Gastrocnemius medialis (tissue), 4 donors: ENCODE data around the gene ERRFI1. TPM values are rescaled to one million over a fixed set of nuclear protein-coding genes. Genes with fewer than 3 reads are reported as not detected.
A peak's percentile ranks its signal among the peaks of the same experiment; 100 is the strongest.

Experiments
- ATAC-seq, 2 donors: fragments of 150-250 bp; one replicate each; pipeline ENCODE4 v1.9.1; 2016
- DNase-seq, 2 donors: peaks; one replicate each; pipeline ENCODE4 v3.0.0-alpha.2; 2019
- H3K27ac ChIP-seq, 4 donors: fragments of 200-600 bp; sonication (generic); 1 replicate in 1 of 4; 2 replicates in 3 of 4; pipeline ENCODE4 v1.5.1; 2016 to 2018; ENCODE audit warnings: mild to moderate bottlenecking in 2 of 4, moderate library complexity in 1 of 4
- H3K27me3 ChIP-seq, 3 donors: fragments of 200-600 bp; sonication (generic) in 2 of 3; 1 replicate in 1 of 3; 2 replicates in 2 of 3; pipeline versions ENCODE4 v1.5.1 to v1.6.0; 2016 to 2019; ENCODE audit warnings: mild to moderate bottlenecking in 1 of 3, moderate library complexity in 1 of 3
- H3K36me3 ChIP-seq, 2 donors: fragments of 200-600 bp; sonication (generic) in 1 of 2; one replicate each; pipeline ENCODE4 v1.5.1; 2017 to 2018
- H3K4me1 ChIP-seq, 2 donors: fragments of 200-600 bp; sonication (generic) in 1 of 2; one replicate each; pipeline ENCODE4 v1.5.1; 2016 to 2017; ENCODE audit warnings: mild to moderate bottlenecking in 2 of 2
- H3K4me3 ChIP-seq, 4 donors: fragments of 200-600 bp; sonication (generic) in 3 of 4; 1 replicate in 1 of 4; 2 replicates in 3 of 4; pipeline ENCODE4 v1.5.1; 2016 to 2019; ENCODE audit warnings: mild to moderate bottlenecking in 2 of 4
- H3K9me3 ChIP-seq, 3 donors: fragments of 200-600 bp; sonication (generic) in 2 of 3; 1 replicate in 1 of 3; 2 replicates in 2 of 3; pipeline ENCODE4 v1.5.1; 2016 to 2019
- CTCF ChIP-seq, 5 experiments: fragments of 450-650 bp in 3 of 5; fragments of 200-600 bp in 2 of 5; sonication (generic) in 2 of 5; IDR thresholded peaks in 4 of 5; conservative IDR thresholded peaks in 1 of 5; 1 replicate in 4 of 5; 2 replicates in 1 of 5; pipeline ENCODE4 v1.5.1; 2016 to 2019; ENCODE audit warnings: antibody characterized with exemption in 5 of 5, mild to moderate bottlenecking in 3 of 5, moderate library complexity in 3 of 5
- POLR2A ChIP-seq, 2 donors: fragments of 450-650 bp; IDR thresholded peaks; one replicate each; pipeline ENCODE4 v1.6.1; 2017; ENCODE audit warnings: antibody characterized with exemption in 2 of 2, mild to moderate bottlenecking in 2 of 2, moderate library complexity in 2 of 2
- in situ Hi-C, 4 donors: fragments of 200-750 bp; cut with MboI; loops; one replicate each; pipeline versions ENCODE4 v1.15.0 to v1.8.0; 2017; ENCODE audit warnings: low sequenced_read_pairs in 4 of 4
- intact Hi-C: fragments of 100-400 bp; cut with DNase I; formaldehyde crosslinking; loops from one replicate; pipeline ENCODE4 v1.15.1; 2023; ENCODE audit warnings: low total_unique reads
- total RNA-seq, 4 donors: library from RNA; depleted of rRNA; stranded (reverse); fragments of >200 nt; gene quantifications; one replicate each; pipeline versions ENCODE4 v1.1.0 to v1.2.3, GENCODE V29; 2016

Gene ERRFI1
- total RNA-seq, 4 donors from 2014 or later = 184 to 644 (median 448) TPM

DNA sequence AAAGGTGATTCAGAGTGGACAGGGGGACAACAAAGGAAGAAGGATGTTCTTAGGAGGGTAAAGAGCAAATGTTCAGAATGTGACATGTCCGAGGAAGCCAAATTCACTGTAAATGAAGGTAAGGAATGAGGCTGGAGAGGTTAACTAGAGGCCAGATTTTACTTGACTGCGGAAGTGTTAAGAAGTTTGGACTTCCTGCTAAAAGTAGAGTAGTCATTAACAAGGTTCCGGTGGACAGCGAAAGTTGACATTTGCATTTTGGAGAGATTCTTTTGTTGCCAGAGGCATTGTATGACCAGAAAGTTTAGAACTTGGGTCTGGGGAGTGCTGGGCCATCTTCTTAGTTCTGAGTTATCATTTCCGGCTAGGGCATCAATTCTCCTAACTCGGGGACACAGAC is 7.2 kb upstream of the ERRFI1 start:
- no peaks in the 10 kb centered on the region for H3K27me3 ChIP-seq
- H3K9me3 ChIP-seq = no peaks in the 10 kb centered on the region
- DNase-seq (no peak), ATAC-seq (no peak)
- H3K27ac ChIP-seq = no peak overlapping the region
- intact Hi-C loops (loop anchor here (5.0 kb wide), 2 partner anchors 134 to 204 kb away; no protein-coding TSS in a partner anchor), in situ Hi-C loops (loop anchor here in 2 of 4 donors (5.0 to 10.0 kb wide), 4 partner anchors 59 to 281 kb away; partner anchors contain the start of gene SLC45A1 (in 1 of the 2))
- TF ChIP-seq CTCF (IDR thresholded peaks at IDR 0.05 in 4 of 5, conservative IDR thresholded peaks at IDR 0.05 in 1 of 5) (no peak), POLR2A (IDR thresholded peaks at IDR 0.05) (no peak)
- H3K36me3 ChIP-seq = no peaks in the 10 kb centered on the region
- H3K4me3 ChIP-seq = no peak overlapping the region
- peaks cover 0 to 3% of the 10 kb centered on the region in 2 donors for H3K4me1 ChIP-seq

DNA sequence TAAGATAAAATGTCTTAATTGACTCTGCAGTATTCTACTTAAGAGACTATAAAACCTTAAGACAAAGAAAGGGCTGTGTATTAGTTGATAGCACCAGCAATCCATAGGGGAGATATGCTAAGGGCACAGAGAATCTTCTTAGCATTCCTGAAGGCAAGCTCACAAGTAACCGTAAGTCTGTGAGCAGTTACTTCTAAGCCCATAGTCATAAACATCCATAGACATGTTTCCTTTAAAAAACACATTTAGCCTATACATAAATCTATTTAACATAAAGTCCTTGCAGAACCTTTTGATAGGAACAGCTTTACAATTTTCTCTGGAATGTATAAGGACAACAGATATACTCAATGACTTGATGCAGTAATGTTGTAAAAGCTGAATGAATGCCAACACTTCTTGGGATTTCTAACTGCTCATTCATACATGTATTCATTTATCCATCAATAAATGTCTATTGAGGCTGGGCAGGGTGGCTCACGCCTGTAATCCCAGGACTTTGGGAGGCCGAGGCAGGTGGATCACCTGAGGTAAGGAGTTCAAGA is 6.3 kb upstream of the ERRFI1 start:
- TF ChIP-seq CTCF (IDR thresholded peaks at IDR 0.05 in 4 of 5, conservative IDR thresholded peaks at IDR 0.05 in 1 of 5) = no peak
- no peak for TF ChIP-seq POLR2A (IDR thresholded peaks at IDR 0.05)
- ATAC-seq (no peak), DNase-seq (no peak)
- intact Hi-C loops (loop anchor here (5.0 kb wide), 2 partner anchors 135 to 205 kb away; no protein-coding TSS in a partner anchor), in situ Hi-C loops (loop anchor here in 2 of 4 donors (5.0 to 10.0 kb wide), 4 partner anchors 58 to 282 kb away; partner anchors contain the start of gene SLC45A1 (in 1 of the 2))
- Histone ChIP-seq H3K9me3 (no peaks in the 10 kb centered on the region), H3K36me3 (no peaks in the 10 kb centered on the region), H3K4me3 (no peak overlapping the region), H3K27me3 (no peaks in the 10 kb centered on the region), H3K4me1 (peaks cover 4 to 12% of the 10 kb centered on the region in 2 donors), H3K27ac (no peak overlapping the region)

- no peak overlapping the region for H3K4me3 ChIP-seq
- no peak for ATAC-seq
- no peak overlapping the region for H3K27ac ChIP-seq
- in situ Hi-C loops = loop anchor here in 2 of 4 donors (5.0 to 10.0 kb wide), 4 partner anchors 56 to 284 kb away; partner anchors contain the start of gene SLC45A1 (in 1 of the 2)
- no peaks in the 10 kb centered on the region for H3K36me3 ChIP-seq
- intact Hi-C loops = loop anchor here (1.0 to 5.0 kb wide), 3 partner anchors 136 to 283 kb away; no protein-coding TSS in a partner anchor
- H3K4me1 ChIP-seq = peaks cover 13 to 17% of the 10 kb centered on the region in 2 donors
- no peaks in the 10 kb centered on the region for H3K9me3 ChIP-seq
- DNase-seq = no peak
- TF ChIP-seq POLR2A (IDR thresholded peaks at IDR 0.05) (no peak), CTCF (IDR thresholded peaks at IDR 0.05 in 4 of 5, conservative IDR thresholded peaks at IDR 0.05 in 1 of 5) (peak; percentile 62 to 78 (median 74))
- no peaks in the 10 kb centered on the region for H3K27me3 ChIP-seq
Measured at GRCh38 chr1:8031176-8031785, 5.2 kb upstream of the ERRFI1 start.

DNA sequence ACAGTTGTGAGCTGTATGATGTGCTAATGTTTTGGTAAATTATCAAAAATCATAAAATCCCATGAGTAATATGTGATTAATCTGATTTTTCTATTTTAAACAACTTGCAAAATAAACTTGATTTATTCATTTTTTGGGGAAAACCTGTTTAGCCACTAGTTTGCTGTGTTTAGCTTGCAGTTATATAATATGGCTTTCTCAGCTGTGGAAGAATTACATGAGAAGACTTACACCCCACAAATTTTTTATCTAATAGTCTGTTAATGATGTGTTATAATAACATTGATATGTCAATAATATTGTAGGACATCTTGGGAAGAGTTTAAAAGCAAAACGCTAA is 2.4 kb upstream of the ERRFI1 start:
- TF ChIP-seq CTCF (IDR thresholded peaks at IDR 0.05 in 4 of 5, conservative IDR thresholded peaks at IDR 0.05 in 1 of 5) (no peak), POLR2A (IDR thresholded peaks at IDR 0.05) (no peak)
- no peaks in the 10 kb centered on the region for H3K9me3 ChIP-seq
- H3K27ac ChIP-seq = peak overlapping the region; percentile 87 to 98 (median 94)
- no peak for ATAC-seq
- in situ Hi-C loops (no loop called here), intact Hi-C loops (loop anchor here (5.0 kb wide), 1 partner anchor 189 kb away; no protein-coding TSS in a partner anchor)
- no peaks in the 10 kb centered on the region for H3K27me3 ChIP-seq
- H3K4me1 ChIP-seq = peaks cover 22 to 28% of the 10 kb centered on the region in 2 donors
- no peak overlapping the region for H3K4me3 ChIP-seq
- H3K36me3 ChIP-seq = no peaks in the 10 kb centered on the region
- DNase-seq = no peak
